ENCODE data around the gene SNRPA. TPM values are rescaled to one million over a fixed set of nuclear protein-coding genes. Genes with fewer than 3 reads are reported as not detected.
A peak's percentile ranks its signal among the peaks of the same experiment; 100 is the strongest.

Gene SNRPA
- total RNA-seq (ENCODE audit: low replicate concordance), result 79.6 and 130 TPM in 2 replicates
- long read RNA-seq, partial matches to known transcripts, result 0 of 1 reads
- long read RNA-seq, other reads (novel, unspliced or antisense), result 0 of 1 reads

DNA sequence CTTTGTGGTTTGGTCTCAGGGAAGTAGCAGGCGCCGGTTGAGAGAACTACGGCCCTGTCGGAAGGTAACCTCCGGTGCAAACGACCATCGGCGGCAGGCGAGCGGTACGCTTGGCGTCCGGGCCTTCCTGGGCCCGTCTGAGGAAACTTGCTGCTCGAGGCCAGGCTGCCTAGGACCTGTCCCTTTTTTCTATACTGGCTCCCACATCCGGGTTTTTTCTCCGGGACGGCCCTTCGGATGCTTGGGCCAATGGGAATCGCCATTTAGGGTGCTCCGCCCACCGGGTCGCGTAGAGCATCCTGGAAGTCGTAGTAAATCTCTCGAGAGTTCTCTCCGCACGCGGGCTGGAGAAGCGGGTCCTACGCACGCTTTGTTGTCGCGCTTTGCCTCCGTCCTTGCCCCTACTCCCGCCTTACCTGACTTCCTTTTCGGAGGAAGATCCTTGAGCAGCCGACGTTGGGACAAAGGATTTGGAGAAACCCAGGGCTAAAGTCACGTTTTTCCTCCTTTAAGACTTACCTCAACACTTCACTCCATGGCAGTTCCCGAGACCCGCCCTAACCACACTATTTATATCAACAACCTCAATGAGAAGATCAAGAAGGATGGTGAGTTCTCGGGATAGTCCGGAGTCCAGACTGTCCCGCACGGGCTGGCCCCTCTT, at the start of gene SNRPA:
SNRPA (plus strand) TSS at position 330 of the 664 bp plus-strand sequence; CDS start at position 536, 206 bp downstream.
- DNase-seq (ENCODE audit: extremely low spot score, unreplicated experiment), result peak; percentile 96
- Mint-ChIP-seq H3K4me1 (ENCODE audit: unreplicated experiment) (peaks cover 34% of the 10 kb centered on the region), H3K9me3 (no peaks in the 10 kb centered on the region), H3K36me3 (peaks cover 13% of the 10 kb centered on the region), H3K27me3 (no peaks in the 10 kb centered on the region), H3K4me3 (peak within 1 kb of the TSS; percentile 97), H3K27ac (peak within 1 kb of the TSS; percentile 98)
- TF ChIP-seq, protein P1, sequence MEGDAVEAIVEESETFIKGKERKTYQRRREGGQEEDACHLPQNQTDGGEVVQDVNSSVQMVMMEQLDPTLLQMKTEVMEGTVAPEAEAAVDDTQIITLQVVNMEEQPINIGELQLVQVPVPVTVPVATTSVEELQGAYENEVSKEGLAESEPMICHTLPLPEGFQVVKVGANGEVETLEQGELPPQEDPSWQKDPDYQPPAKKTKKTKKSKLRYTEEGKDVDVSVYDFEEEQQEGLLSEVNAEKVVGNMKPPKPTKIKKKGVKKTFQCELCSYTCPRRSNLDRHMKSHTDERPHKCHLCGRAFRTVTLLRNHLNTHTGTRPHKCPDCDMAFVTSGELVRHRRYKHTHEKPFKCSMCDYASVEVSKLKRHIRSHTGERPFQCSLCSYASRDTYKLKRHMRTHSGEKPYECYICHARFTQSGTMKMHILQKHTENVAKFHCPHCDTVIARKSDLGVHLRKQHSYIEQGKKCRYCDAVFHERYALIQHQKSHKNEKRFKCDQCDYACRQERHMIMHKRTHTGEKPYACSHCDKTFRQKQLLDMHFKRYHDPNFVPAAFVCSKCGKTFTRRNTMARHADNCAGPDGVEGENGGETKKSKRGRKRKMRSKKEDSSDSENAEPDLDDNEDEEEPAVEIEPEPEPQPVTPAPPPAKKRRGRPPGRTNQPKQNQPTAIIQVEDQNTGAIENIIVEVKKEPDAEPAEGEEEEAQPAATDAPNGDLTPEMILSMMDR (conservative IDR thresholded peaks at IDR 0.05), result no peak

DNA sequence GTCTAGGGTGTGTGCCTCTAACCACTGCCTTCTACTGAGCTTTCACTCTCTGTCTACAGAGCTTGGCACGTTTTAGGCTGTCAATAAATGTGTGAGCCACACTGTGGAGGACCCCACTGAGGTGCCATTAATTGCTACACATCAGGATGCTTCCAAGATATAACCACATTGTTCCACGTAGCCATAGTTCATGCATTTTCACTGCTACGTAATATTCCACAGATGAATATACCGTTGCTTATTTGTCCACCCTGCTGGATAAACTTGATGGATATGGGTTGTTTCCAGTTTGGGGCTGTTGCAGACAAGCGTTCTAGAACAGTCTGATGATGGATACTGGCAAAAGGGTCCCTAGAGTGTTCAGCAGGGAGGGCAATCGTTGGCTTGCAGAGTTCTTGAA, 49.2 kb upstream of the SNRPA start:
- Mint-ChIP-seq H3K4me3 (no peak overlapping the region), H3K27me3 (no peaks in the 10 kb centered on the region)

DNA sequence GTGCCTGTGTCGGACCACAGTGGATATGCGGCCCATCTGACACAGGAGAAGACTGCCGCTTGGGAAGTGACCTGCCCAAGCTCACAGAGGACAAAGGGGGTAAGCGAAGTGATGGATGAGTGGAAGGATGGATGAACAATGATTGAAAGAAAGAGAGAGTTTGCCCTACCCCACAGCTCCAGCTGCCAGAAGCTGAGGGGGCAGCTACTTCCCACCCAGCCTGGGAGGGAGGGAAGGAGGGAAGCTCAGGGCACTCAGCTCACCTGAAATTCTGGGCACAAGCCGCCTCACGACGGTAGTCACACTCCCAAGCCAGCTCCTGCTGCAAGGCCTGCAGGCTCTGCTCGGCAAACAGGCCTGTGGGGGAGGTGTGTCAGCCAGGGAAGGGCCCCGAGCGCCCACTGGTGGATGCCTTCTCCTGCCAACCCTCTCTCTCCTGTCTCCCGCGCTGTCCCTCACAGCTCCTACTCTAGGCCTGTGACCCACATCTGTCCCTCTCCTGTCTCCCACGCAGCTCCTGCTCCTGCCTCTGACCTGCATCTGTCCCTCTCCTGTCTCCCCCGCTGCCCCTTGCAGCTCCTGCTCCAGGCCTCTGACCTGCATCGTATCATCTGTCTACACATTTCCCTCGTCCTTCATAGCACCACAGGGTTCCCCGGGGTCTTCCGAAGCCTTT, 48.5 kb upstream of the SNRPA start:
- no peak overlapping the region for H3K4me3 Mint-ChIP-seq
- TF ChIP-seq, protein P1 (conservative IDR thresholded peaks at IDR 0.05), result peak; percentile 51
- no peaks in the 10 kb centered on the region for H3K27me3 Mint-ChIP-seq
- peaks cover 21% of the 10 kb centered on the region for H3K36me3 Mint-ChIP-seq
- DNase-seq (ENCODE audit: extremely low spot score, unreplicated experiment), result no peak
- H3K9me3 Mint-ChIP-seq, result no peaks in the 10 kb centered on the region
- H3K4me1 Mint-ChIP-seq (ENCODE audit: unreplicated experiment), result peaks cover 7% of the 10 kb centered on the region
- peak overlapping the region; percentile 69 for H3K27ac Mint-ChIP-seq

More for the DNA sequence above, 49.2 kb upstream of the SNRPA start:
- no peaks in the 10 kb centered on the region for H3K9me3 Mint-ChIP-seq
- no peak overlapping the region for H3K27ac Mint-ChIP-seq
- peaks cover 17% of the 10 kb centered on the region for H3K36me3 Mint-ChIP-seq
- peaks cover 7% of the 10 kb centered on the region for H3K4me1 Mint-ChIP-seq (ENCODE audit: unreplicated experiment)
- TF ChIP-seq, protein P1 (conservative IDR thresholded peaks at IDR 0.05), result no peak
- no peak for DNase-seq (ENCODE audit: extremely low spot score, unreplicated experiment)

DNA sequence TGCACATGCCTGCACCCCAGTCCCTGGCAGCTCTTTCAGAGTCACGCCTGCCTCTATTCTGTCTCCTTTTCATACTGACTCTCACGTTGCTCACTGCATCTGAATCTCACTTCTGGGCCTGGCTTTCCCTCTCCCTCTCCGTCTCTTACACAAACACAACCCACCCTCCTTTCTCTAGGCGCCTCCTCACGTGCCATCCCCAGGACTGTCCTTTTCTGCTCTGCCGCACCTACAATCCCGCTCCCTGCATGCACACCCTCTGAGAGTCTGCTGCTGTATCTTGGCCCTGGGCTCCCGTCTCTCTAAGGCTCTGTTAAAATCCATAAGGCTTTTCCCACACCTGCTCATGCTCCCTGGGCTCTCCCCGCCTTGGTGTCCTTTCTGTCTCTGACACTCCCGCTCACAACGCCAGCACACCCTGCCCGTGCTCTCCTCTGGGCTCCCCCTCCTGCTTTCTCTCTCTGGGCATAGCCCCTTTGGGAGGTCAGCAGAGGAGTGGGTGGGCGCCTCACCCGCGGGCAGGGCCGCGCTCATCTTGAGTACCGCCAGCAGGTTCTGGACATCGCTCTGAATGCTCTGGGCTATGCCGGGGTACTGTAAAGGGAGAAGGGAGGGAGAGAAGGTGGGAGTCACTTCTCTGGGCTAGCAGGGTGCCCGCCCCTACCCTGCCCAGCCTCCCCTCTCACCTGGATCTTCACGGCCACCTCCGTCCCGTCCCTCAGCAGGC, 47.8 kb upstream of the SNRPA start:
- Mint-ChIP-seq H3K9me3 (no peaks in the 10 kb centered on the region), H3K27me3 (no peaks in the 10 kb centered on the region), H3K27ac (peak overlapping the region; percentile 69), H3K4me3 (no peak overlapping the region), H3K36me3 (peaks cover 21% of the 10 kb centered on the region), H3K4me1 (ENCODE audit: unreplicated experiment) (peaks cover 7% of the 10 kb centered on the region)
- TF ChIP-seq, protein P1 (conservative IDR thresholded peaks at IDR 0.05), result no peak
- DNase-seq (ENCODE audit: extremely low spot score, unreplicated experiment), result no peak

DNA sequence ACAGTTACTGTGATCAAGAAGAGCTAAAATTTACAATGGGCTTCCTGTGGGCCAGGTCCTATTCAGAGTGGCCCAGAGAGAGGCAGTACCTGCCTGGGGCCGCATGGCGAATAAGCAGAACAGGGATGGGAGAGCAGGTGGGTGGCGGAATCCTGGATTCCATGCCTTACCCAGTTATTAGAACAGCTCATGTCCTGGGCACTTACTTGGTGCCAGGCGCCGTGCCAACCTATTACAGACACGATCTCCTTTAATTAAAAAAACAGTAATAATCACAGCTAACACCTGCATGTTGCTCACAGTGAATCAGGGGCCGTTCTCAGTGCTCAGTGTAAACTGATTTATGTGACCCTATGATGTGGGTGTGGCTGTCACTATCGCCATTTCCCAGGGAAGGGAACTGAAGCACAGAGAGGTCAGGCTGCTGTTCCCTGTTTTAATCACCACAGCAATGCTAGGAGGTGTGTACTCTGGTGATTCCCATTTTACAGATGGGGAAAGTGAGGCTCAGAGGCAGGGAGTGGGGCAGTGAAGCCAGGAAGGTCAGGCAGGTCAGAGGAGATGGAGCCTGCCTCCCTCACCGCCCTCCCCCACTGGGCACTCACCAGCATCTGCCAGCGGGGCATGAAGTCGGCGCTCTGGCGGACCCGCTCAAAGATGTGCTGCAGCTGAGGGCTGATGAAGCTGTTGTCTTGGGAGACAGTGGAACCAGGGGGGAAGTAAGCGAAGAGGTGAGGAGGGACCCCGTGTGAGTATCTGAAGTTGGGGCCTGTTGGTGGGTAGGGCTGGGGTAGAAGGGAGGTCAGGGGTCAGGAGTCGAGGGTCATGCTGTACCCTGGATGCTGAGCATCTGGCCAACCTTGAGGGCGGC, 46.3 kb upstream of the SNRPA start:
- H3K4me1 Mint-ChIP-seq (ENCODE audit: unreplicated experiment), result peaks cover 7% of the 10 kb centered on the region
- peaks cover 28% of the 10 kb centered on the region for H3K36me3 Mint-ChIP-seq
- H3K27me3 Mint-ChIP-seq, result no peaks in the 10 kb centered on the region
- no peaks in the 10 kb centered on the region for H3K9me3 Mint-ChIP-seq
- no peak for DNase-seq (ENCODE audit: extremely low spot score, unreplicated experiment)
- H3K4me3 Mint-ChIP-seq, result no peak overlapping the region
- H3K27ac Mint-ChIP-seq, result no peak overlapping the region
- TF ChIP-seq, protein P1 (conservative IDR thresholded peaks at IDR 0.05), result no peak
